GM18870 (cell line): ENCODE results near the gene SNX33.

ENCODE experiments used
- ATAC-seq: cut with Tn5 transposase; IDR thresholded peaks from one replicate; pipeline ENCODE4 v1.9.1; 2021; ENCODE audit warnings: moderate library complexity; ENCODE audit not compliant: unreplicated experiment

SNX33 gene

DNA sequence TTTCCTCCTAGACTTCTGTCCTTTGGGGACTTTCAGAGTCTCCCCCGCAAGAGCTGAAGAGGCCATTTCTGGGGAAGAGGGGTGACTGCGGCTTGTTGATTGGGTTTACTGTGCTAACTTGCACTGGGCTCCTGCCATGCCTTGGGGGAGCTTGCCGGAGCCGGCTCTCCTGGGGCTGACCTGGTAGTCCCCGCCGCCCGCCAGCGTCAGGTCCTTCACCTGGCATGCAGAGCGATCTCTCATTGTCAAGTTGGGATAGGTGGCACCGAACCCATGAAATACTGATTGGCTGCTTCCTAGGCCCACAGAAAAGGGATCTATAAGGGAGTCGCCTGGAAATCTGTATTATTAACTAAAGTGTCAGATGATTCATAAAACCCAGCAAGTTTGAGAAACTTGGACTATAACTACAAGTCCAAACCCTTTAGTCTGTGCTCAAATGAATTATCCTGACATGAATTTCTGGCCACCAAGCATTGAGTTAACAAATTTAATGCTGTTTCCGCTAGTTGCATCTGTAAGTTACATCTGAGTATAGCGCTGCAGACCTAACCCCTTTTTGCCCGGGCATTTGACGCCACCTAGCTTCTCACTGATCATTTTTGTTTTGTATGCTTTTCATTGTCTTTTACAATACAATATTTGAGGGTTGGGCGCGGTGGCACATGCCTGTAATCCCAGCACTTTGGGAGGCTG is 7.1 kb upstream of the SNX33 start:
- peak; percentile 7 for ATAC-seq

DNA sequence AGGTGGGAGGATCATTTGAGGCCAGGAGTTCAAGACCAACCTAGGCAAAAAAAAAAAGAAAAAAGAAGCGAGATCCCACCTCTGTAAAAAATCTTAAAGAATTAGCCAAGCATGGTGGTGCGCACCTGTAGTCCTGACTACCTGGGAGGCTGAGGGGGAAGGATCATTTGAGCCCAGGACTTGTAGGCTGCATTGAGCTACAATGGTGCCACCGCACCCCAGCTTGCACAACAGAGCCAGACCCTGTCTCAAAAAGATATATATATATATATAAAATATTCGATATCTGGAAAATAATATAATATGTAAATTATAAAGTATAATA is 6.6 kb upstream of the SNX33 start:
- no peak for ATAC-seq

DNA sequence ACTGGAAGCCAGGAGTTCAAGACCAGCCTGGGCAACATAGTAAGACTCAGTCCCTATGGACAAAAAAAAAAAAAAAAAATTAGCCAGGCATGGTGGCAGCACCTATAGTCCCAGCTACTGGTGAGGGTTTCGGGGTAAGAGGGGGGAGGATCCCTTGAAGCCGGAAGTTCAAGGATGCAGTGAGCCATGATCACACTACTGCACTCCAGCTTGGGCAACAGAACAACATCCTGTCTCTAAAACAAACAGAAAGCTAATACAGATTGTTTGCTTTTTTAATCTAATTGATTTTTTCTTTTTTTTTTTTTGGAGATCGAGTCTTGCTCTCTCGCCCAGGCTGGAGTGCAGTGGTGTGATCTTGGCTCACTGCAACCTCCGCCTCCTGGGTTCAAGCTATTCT is 6.1 kb upstream of the SNX33 start:
- no peak for ATAC-seq

DNA sequence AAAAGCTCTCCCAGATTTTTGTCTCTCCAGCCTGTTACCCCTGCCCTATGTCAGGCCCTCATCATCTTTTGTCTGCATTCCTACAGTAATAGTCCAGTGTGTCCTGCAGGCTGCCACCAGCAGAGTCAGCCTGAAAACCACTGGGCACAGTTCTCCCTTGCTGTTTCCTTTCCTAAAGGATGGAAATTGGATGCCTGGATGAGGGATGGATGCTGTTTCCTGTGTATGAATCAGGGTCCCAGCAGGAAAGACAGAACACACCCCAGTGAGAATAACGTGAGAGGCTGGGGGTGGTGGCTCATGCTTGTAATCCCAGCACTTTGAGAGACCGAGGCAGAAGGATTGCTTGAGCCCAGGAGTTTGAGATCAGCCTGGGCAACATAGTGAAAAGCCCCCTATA is 3.3 kb upstream of the SNX33 start:
- no peak for ATAC-seq

DNA sequence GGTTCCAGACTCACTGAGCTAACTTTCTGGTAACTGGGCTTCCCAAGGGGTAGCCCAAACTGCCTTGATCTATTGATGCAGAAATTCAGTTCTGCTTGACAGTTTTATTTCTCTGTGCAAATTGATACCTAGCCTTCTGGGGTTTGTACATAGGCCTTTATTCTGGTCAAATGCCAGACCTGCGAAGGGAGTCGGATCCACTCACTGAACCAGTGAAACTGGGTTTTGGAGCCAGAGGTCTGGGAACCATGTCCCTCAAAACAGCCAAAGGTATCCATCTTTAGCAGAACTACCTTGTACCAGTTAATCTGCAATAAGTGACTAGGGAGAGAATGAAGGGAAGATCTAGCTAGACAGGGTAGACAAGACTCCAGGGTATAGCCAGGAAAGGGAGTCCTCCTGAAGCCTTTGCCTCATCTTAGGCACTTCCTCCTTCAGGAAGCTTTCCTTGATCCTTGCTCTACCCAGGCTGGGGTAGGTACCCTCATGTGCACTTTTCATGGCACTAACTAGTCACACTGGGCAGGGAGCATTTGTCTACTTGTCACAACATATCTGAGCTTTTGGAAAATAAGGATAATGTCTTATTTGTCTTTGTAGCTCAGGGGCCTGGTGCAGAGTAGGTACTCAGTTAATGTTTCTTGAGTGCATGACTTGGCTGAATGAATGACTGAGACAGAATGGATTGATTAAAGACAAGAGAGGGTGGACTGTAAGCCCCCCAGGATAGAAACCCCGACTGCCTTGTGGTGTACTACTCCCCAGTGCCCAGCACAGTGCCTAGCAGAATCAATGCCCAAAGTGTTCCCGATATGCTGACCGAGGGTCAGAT is 1.4 kb upstream of the SNX33 start:
- ATAC-seq = no peak

DNA sequence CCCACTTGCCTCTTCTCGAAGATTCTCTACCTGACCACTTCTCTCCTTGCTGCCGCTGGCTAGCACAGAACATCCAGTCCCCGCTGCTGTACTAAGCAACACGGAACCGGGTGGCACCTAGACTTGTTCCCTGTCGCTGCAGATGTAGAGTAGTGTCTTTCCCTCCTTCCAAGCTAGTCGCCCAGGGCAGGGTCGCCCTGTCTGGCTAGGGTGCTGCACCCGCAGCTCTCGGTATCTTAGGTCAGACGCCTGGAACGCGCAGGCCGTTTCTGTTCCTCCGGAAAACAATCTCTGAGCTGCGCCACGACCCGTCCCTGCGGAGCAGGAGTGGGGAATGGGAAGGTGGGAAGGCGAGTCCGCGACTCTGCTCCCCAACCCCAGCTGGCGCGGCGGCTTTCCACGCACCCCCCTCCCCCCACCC is 758 bp upstream of the SNX33 start:
- ATAC-seq = no peak

DNA sequence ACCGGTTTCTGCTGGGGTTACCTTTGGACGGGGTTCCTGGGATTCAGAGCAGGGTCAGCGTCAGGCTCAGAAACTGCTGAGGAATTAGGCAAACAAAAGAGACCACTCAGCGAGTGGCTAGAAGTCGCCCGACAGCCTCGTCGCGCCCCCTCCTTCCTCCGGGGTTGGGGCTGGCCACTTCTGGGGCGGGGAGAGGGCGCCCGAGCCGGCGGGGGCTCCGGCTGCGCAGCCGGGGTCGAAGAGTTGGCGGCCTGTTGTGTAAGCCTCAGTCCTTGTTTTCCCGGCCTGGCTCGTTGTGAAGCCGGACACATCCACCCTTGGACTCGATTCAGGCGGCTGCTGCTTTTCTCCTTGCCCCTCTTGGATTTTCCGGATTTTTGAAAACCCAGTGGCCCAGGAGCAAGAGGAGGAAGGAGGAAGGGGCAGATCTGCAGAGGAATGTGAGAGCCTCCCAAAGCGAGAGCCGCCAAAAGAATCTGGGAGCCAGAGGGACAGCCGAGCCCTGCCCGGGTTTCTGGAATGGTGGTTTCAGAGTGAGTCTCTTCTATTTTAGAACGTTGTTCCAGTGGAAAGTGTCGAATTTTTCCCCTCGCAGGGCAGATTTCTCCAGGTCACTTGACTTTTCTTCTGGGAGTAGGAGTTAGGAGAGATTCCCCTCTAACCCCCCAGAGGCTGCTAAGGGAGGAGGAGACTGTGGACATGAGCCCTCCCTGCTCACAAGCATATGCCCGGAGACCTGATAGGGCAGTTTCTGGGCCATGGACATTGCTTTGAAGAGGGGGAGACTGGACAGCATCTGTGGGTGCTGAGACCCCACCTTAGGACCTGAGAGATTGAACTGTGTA is 666 bp downstream of the SNX33 start:
- no peak for ATAC-seq

DNA sequence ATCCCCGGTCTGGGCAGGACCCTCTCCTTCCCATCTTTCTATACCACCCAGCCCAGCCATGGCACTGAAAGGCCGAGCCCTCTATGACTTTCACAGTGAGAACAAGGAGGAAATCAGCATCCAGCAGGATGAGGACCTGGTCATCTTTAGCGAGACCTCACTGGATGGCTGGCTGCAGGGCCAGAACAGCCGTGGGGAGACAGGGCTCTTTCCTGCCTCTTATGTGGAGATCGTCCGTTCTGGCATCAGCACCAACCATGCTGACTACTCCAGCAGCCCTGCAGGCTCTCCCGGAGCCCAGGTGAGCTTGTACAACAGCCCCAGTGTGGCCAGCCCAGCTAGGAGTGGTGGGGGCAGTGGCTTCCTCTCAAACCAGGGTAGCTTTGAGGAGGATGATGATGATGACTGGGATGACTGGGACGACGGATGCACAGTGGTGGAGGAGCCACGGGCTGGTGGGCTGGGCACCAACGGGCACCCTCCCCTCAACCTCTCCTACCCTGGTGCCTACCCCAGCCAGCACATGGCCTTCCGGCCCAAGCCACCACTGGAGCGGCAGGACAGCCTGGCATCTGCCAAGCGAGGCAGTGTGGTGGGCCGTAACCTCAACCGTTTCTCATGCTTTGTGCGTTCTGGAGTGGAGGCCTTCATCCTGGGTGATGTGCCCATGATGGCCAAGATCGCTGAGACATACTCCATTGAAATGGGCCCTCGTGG is 1.5 kb downstream of the SNX33 start:
- ATAC-seq = no peak

DNA sequence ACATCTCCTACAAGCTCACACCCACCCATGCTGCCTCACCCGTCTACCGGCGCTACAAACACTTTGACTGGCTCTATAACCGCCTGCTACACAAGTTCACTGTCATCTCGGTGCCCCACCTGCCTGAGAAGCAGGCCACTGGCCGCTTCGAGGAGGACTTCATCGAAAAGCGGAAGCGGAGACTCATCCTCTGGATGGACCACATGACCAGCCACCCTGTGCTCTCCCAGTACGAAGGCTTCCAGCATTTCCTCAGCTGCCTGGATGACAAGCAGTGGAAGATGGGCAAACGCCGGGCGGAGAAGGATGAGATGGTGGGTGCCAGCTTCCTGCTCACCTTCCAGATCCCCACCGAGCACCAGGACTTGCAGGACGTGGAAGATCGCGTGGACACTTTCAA is 2.1 kb downstream of the SNX33 start:
- no peak for ATAC-seq

DNA sequence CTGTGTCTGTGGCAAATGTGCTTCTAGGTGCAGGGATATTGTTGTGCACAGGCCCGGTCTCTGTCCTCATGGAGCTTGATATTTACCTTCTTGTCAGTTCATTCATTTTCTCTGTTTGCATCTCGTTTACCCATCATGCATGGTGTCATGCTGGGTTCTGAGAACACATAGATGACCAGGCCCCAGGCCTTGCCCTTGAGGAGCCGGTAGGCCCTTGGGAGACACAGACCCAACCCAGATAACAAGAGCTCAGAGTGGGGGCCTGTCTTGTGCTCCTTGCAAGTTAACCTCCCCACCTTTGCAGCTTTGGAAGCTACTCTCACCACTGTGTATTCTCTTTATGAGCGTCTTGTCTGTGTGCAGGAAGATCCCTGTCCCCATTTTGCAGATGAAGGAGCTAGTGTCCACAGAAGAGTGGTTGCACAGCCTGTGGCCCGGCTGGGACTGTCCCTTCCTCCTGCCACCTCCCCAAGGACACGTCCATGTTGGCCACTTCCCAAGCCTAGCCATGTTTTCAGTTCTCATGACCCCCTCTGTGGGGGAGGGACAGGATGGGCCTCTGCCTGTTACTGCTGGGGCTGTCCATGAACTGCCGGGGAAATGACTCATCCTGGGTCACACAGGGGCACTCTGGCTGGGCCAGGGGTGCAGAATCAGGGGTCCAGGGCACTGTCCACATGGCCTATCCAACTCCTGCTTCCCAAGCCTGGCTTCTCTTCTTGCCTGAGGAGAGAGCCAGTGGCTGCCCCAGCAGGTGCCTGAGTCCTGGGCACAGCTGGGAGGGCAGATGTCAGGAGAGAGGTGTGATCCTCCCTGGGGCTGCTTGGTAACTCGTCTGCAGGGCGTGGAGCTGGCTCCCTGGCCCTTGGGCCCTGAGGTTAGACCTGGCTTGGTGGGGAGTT is 3.4 kb downstream of the SNX33 start:
- no peak for ATAC-seq

DNA sequence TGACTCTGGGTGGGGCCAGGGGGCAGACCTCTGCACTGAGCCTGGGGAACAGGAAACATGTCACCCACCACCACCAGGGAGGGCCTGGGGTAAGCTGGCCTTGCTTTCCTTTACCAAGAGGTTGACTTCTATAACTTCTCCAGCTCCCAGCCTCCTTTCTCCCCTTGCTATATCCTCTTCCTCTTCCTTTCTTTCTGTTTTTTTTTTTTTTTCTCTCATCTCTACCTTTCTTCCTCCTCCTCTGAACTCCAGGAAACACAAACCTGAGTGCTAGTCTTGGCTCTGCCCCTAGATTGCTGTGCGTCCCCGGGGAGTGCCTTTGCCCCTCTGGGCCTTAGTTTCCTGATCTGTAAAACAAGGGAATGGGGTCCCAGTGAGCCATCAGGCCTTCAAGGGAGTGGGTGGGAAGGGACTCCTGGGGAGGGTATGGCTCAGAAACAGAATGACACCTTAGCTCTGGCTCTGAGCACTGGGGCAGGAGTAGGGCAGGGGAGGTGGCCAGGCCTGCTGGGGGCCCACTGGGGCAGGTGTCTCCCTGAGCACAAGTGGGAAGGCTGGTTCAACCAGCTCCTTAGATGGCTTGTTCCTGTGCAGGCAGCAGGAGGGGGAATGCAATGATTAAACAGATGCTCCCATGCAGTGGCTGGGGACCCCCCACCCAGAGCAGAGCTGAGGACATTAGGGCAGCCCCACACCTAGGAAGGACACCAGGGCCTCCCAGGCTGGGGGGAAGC is 4.3 kb downstream of the SNX33 start:
- no peak for ATAC-seq

DNA sequence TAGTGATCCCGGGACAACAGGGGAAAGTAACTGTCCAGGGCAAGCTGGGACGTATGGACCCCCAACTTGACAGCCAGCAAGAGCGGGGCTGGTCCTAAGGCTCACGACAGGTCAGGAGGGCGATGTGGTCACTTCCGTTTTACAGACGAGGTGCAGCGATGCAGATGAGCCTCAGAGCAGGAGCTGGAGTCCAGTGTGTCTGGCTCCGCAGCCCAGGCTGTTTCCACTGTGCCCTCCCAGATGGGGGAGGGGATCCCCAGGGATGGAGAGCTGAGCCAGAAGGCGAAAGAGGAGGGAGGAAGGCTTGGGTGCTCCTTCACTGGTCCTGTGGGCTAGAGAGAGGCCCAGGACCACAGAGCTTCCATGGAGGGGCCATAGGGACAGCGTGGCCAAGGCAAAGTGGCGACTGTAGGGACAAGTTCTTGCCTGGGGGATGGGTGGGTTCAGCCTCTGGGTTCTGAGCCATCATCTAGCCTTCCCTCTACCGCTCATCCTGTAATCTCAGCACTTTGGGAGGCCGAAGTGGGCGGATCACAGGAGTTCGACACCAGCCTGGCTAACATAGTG is 5.7 kb downstream of the SNX33 start:
- ATAC-seq = no peak

DNA sequence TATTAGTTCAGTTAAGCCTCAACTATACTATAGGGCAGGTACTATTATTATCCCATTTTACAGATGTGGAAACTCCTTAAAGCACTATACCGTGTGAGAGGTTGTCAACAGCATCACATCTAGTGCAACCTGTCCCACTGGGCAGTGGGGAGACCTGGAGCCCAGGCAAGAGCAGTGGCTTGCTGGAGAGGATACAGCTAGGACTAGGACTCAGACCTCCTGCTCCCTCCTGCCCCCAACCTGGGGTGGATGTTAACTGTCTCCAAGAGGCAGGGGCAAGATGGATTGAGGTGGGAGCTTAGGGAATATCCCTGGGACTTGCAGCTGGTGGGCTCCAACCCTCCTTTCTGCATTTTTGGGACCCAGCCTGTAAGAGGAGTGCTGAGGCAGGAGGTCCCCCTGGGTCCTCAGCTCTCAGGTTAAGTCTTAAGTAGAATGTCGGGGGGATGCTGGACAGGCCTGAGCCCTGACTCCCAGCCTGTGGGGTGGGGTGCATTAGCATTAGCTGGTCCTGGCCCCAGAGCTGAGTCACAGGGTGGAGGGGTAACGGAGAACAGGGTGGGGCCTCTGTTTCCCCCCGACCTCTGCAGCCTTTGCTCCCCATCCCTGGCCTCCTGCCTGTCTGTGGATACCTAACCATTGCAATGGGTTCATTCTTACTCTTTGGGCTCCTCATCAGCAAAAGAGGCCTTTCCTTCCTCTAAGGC is 6.6 kb downstream of the SNX33 start:
- ATAC-seq = no peak

DNA sequence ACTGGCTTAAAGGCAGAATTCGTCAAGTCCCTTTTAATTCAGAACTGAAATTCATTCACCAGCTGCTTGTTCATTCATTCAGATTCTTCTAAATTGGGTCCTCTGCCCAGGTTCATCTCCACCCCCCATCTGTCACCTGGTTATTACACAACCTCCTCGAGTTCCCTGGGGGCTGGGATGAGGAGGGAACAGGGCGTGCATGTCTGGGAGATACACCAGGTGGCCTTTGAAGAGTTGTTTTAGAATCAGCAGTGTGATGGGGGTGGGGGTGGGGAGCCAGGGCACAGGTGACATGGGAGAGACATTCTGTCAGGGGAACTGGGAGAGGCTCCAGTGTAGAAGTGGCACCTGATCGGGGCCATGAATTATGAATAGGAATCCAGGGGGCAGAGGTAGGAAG is 8.2 kb downstream of the SNX33 start:
- ATAC-seq = no peak

DNA sequence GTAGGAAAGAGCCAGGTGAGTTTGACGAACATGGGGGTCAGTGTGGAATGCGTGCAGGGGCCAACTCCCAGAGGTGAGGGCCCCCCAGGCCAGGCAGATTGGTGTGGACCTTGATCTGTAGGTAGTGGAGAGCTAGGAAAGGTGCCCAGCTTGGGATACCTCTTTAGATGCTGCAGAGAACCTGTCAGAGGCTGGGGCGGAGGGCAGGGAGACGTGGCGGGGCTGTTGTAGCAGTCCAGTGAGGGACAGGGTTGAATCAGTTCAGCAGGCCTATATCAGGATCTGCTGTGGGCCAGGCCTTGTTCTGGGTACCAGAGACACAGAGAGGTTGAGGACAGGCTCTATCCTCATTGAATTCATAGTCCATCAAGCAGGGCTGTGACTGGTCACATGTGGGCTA is 8.6 kb downstream of the SNX33 start:
- ATAC-seq = no peak

DNA sequence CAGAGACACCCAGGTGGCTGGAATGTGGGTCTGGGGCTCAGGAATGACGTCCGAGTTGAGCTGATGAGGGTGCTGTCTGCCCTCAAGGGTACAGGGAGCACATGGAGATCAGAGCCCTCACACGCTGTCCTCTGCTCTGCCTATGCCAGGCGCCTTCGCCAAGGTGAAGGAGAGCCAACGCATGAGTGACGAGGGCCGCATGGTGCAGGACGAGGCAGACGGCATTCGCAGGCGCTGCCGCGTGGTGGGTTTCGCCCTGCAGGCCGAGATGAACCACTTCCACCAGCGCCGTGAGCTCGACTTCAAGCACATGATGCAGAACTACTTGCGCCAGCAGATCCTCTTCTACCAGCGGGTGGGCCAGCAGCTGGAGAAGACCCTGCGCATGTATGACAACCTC is 9.1 kb downstream of the SNX33 start:
- no peak for ATAC-seq

DNA sequence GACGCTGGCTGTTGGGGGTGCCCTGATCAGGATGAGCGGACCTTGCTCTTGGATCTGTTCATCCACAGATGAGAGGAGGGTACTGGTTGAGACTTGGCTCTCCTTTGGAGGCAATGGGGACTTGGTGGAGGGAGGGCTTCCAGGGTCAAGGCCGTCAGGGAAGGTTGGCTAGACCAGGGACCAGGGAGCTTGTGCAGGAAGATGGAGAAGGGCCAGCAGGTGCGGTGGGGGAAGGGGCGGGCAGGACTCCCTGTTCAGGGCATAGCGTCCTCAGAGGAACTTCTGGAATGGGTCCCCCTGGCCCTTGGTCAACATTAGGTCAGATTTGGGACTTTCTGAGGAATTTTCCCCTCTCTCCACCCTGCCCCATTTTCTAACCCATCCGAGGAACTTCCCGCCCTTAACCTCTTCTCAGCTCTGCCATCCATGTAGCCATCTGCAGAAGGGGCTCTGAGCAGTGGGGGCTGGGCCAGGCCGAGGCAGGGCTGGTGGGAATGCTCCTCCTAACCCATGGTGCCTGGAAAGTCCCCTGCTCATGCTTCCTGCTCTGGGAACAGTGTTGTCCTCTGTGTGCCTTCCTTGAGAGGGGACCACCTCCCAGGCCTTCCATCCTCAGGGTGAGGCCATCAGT is 11.5 kb downstream of the SNX33 start:
- ATAC-seq = no peak
